Liver (tissue), 9 donors: ENCODE results near the gene USP38. TPM values are rescaled to one million over a fixed set of nuclear protein-coding genes. Genes with fewer than 3 reads are reported as not detected.
A peak's percentile ranks its signal among the peaks of the same experiment; 100 is the strongest.

Source experiments
- DNase-seq: peaks from one replicate; pipeline ENCODE4 v3.0.0-alpha.2; 2017; ENCODE audit warnings: low spot score
- H3K27ac ChIP-seq, 2 donors: one replicate each; pipeline ENCODE4 v1.7.0; 2013; ENCODE audit warnings: inconsistent platforms in 2 of 2, low read length in 2 of 2, control low read depth in 1 of 2, low read depth in 1 of 2, mild to moderate bottlenecking in 1 of 2
- H3K27me3 ChIP-seq, 4 donors: one replicate each; pipeline versions ENCODE4 v1.6.1 to v1.7.0; 2013; ENCODE audit warnings: low read length in 3 of 4, inconsistent platforms in 1 of 4, mild to moderate bottlenecking in 1 of 4, moderate library complexity in 1 of 4; ENCODE audit not compliant: control insufficient read depth in 4 of 4, insufficient read depth in 4 of 4
- H3K36me3 ChIP-seq, 4 donors: one replicate each; pipeline versions ENCODE4 v1.6.1 to v1.7.0; 2013; ENCODE audit warnings: low read length in 3 of 4, mild to moderate bottlenecking in 3 of 4, low read depth in 1 of 4, moderate library complexity in 1 of 4; ENCODE audit not compliant: control insufficient read depth in 4 of 4, insufficient read depth in 3 of 4
- H3K4me1 ChIP-seq, 4 donors: one replicate each; pipeline versions ENCODE4 v1.6.1 to v1.7.0; 2013; ENCODE audit warnings: low read length in 3 of 4, mild to moderate bottlenecking in 3 of 4, moderate library complexity in 1 of 4; ENCODE audit not compliant: control insufficient read depth in 4 of 4, insufficient read depth in 4 of 4
- H3K4me3 ChIP-seq, 3 donors: one replicate each; pipeline versions ENCODE4 v1.6.1 to v1.7.0; 2013; ENCODE audit warnings: low read length in 3 of 3, control low read depth in 1 of 3, low read depth in 1 of 3, mild to moderate bottlenecking in 1 of 3
- H3K9ac ChIP-seq, 2 donors: one replicate each; pipeline ENCODE4 v1.7.0; 2013; ENCODE audit warnings: low read length in 2 of 2, mild to moderate bottlenecking in 2 of 2, moderate library complexity in 2 of 2, control low read depth in 1 of 2, low read depth in 1 of 2
- H3K9me3 ChIP-seq, 4 donors: one replicate each; pipeline versions ENCODE4 v1.6.1 to v1.7.0; 2013; ENCODE audit warnings: low read length in 3 of 4; ENCODE audit not compliant: control insufficient read depth in 4 of 4
- EGR1 ChIP-seq, 2 donors: IDR thresholded peaks; 2 replicates each; pipeline ENCODE4 v1.6.1; 2016 to 2018; ENCODE audit warnings: antibody characterized with exemption in 2 of 2, low read depth in 2 of 2
- FOXA1 ChIP-seq: IDR thresholded peaks from 2 replicates; pipeline ENCODE4 v1.6.1; 2016; ENCODE audit warnings: antibody characterized with exemption
- FOXA2 ChIP-seq: IDR thresholded peaks from 2 replicates; pipeline ENCODE4 v1.6.1; 2016; ENCODE audit warnings: antibody characterized with exemption
- GABPA ChIP-seq, 2 donors: IDR thresholded peaks in 1 of 2; conservative IDR thresholded peaks in 1 of 2; 2 replicates each; pipeline ENCODE4 v1.6.1; 2016; ENCODE audit warnings: antibody characterized with exemption in 2 of 2, mild to moderate bottlenecking in 1 of 2, moderate library complexity in 1 of 2
- HNF4A ChIP-seq, 2 donors: conservative IDR thresholded peaks; 2 replicates each; pipeline ENCODE4 v1.6.1; 2016; ENCODE audit warnings: antibody characterized with exemption in 2 of 2, mild to moderate bottlenecking in 2 of 2
- HNF4G ChIP-seq: IDR thresholded peaks from 2 replicates; pipeline ENCODE4 v1.6.1; 2016; ENCODE audit warnings: antibody characterized with exemption
- JUND ChIP-seq, 2 donors: IDR thresholded peaks; 2 replicates each; pipeline ENCODE4 v1.6.1; 2016; ENCODE audit warnings: antibody characterized with exemption in 2 of 2
- MAX ChIP-seq: IDR thresholded peaks from 2 replicates; pipeline ENCODE4 v1.6.1; 2016; ENCODE audit warnings: antibody characterized with exemption
- RAD21 ChIP-seq, 2 donors: IDR thresholded peaks; 2 replicates each; pipeline ENCODE4 v1.6.1; 2016; ENCODE audit warnings: antibody characterized with exemption in 2 of 2, mild to moderate bottlenecking in 2 of 2
- REST ChIP-seq: IDR thresholded peaks from 2 replicates; pipeline ENCODE4 v1.6.1; 2016; ENCODE audit warnings: antibody characterized with exemption, mild to moderate bottlenecking
- RXRA ChIP-seq, 2 donors: IDR thresholded peaks; 2 replicates each; pipeline ENCODE4 v1.6.1; 2017 to 2018; ENCODE audit warnings: antibody characterized with exemption in 2 of 2, mild to moderate bottlenecking in 1 of 2
- SP1 ChIP-seq: IDR thresholded peaks from 2 replicates; pipeline ENCODE4 v1.6.1; 2018; ENCODE audit warnings: antibody characterized with exemption, mild to moderate bottlenecking
- TAF1 ChIP-seq: conservative IDR thresholded peaks from 2 replicates; pipeline ENCODE4 v1.6.1; 2016; ENCODE audit warnings: antibody characterized with exemption, mild to moderate bottlenecking
- YY1 ChIP-seq: IDR thresholded peaks from 2 replicates; pipeline ENCODE4 v1.6.1; 2016; ENCODE audit warnings: antibody characterized with exemption, mild to moderate bottlenecking
- WGBS: extraction: QIAGEN DNeasy Blood & Tissue Kit; methylation state at CpG from one replicate; pipeline ENCODE4 v1.1.7; 2013; 5-methylcytosine and 5-hydroxymethylcytosine counted together
- polyA plus RNA-seq, 2 donors: library from polyadenylated mRNA; stranded (reverse) in 1 of 2; unstranded in 1 of 2; fragments of 200-250 nt in 1 of 2; fragments of >200 nt in 1 of 2; fragmentation: Nextera tagmentation in 1 of 2; extraction: Ambion mirVana in 1 of 2; gene quantifications; one replicate each; pipeline versions ENCODE4 v1.2.1 to v1.2.3, GENCODE V29; 2013 to 2015
- total RNA-seq, 2 donors: library from RNA; depleted of rRNA; stranded (reverse); fragments of >200 nt; gene quantifications; one replicate each; pipeline ENCODE4 v1.2.3, GENCODE V29; 2014
- TF ChIP-seq, protein P1 (sequence below): IDR thresholded peaks from 2 replicates; pipeline ENCODE4 v1.6.1; 2016; ENCODE audit warnings: antibody characterized with exemption
- TF ChIP-seq, protein P2 (sequence below): IDR thresholded peaks from 2 replicates; pipeline ENCODE4 v1.6.1; 2016; ENCODE audit warnings: antibody characterized with exemption
- donor health status: healthy.
- donor health status: healthy.
- donor health status: healthy.
- donor health status: healthy.
- donor health status: healthy.

The USP38 gene
- total RNA-seq (10 to 100 TPM; 24.5 to 36.1 TPM), polyA plus RNA-seq (10 to 100 TPM in 1 of 2 donors, 1 to 10 TPM in 1; 6.1 to 11.9 TPM)

GRCh38 chr4:143184503-143185252 lies at the start of gene USP38:
TSS of gene USP38 (plus strand) at chr4:143184917. CDS start at chr4:143185451, 534 bp downstream.
- under 1% methylated on average over 71 of the region's 71 CpGs for WGBS

DNA sequence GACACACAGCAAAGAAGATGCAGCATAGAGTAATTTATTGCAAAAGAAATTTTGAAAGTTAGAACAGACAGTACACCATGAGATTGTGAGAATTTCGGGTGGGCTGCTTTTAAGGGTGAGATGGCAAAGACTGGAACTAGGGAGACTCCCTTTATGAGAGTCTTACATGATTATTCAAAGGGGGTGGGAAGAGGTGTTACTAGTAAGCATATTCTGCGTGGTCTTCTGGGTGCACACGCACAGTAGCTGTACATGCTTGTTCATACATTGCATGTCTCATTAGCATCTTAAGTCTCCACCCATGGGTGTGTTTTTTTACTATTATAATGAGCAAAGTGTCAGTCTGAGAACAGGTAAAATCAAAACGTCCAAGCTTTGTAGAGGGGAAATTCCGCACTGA lies 49.4 kb upstream of the USP38 start:
- 81% methylated on average over 5 of the region's 5 CpGs for WGBS

More at GRCh38 chr4:143184503-143185252, at the start of gene USP38:
- peak; percentile 91 for DNase-seq
- Histone ChIP-seq H3K4me3 (peak within 1 kb of the TSS; percentile 72 to 100 (median 85)), H3K36me3 (no peaks in the 10 kb centered on the region), H3K27ac (peak within 1 kb of the TSS; percentile 92 to 97), H3K27me3 (no peaks in the 10 kb centered on the region), H3K9me3 (no peaks in the 10 kb centered on the region), H3K4me1 (peaks cover 5 to 31% (median 20%) of the 10 kb centered on the region in 4 donors), H3K9ac (peak within 1 kb of the TSS; percentile 88 to 93)
- peak; percentile 37 to 69 for TF ChIP-seq RXRA (IDR thresholded peaks at IDR 0.05)
- peak; percentile 43 for TF ChIP-seq YY1
- TF ChIP-seq REST = peak; percentile 52
- peak; percentile 18 to 24 for TF ChIP-seq HNF4A (conservative IDR thresholded peaks at IDR 0.05)
- TF ChIP-seq FOXA1 = no peak
- TF ChIP-seq HNF4G = no peak
- TF ChIP-seq, protein P1, sequence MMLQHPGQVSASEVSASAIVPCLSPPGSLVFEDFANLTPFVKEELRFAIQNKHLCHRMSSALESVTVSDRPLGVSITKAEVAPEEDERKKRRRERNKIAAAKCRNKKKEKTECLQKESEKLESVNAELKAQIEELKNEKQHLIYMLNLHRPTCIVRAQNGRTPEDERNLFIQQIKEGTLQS = no peak
- TF ChIP-seq TAF1 = peak; percentile 71
- peak in 1 of 2 donors; percentile 7 for TF ChIP-seq RAD21 (IDR thresholded peaks at IDR 0.05)
- no peak for TF ChIP-seq FOXA2
- TF ChIP-seq GABPA (IDR thresholded peaks at IDR 0.05 in 1 of 2, conservative IDR thresholded peaks at IDR 0.05 in 1 of 2) = peak; percentile 63 to 80

More for the DNA sequence above, 49.4 kb upstream of the USP38 start:
- Histone ChIP-seq H3K9ac (no peak overlapping the region), H3K9me3 (no peaks in the 10 kb centered on the region), H3K27me3 (no peaks in the 10 kb centered on the region), H3K36me3 (no peaks in the 10 kb centered on the region), H3K4me1 (no peaks in the 10 kb centered on the region), H3K4me3 (no peak overlapping the region), H3K27ac (no peak overlapping the region)
- no peak for DNase-seq
- TF ChIP-seq EGR1 (IDR thresholded peaks at IDR 0.05; ENCODE audit: low read depth in 2 of 2) (no peak), SP1 (no peak), TAF1 (no peak), HNF4A (conservative IDR thresholded peaks at IDR 0.05) (no peak), HNF4G (no peak), FOXA2 (no peak), MAX (no peak), REST (no peak), JUND (IDR thresholded peaks at IDR 0.05) (no peak), GABPA (IDR thresholded peaks at IDR 0.05 in 1 of 2, conservative IDR thresholded peaks at IDR 0.05 in 1 of 2) (no peak), FOXA1 (no peak)
- TF ChIP-seq, protein P1 = no peak
- TF ChIP-seq, protein P2, sequence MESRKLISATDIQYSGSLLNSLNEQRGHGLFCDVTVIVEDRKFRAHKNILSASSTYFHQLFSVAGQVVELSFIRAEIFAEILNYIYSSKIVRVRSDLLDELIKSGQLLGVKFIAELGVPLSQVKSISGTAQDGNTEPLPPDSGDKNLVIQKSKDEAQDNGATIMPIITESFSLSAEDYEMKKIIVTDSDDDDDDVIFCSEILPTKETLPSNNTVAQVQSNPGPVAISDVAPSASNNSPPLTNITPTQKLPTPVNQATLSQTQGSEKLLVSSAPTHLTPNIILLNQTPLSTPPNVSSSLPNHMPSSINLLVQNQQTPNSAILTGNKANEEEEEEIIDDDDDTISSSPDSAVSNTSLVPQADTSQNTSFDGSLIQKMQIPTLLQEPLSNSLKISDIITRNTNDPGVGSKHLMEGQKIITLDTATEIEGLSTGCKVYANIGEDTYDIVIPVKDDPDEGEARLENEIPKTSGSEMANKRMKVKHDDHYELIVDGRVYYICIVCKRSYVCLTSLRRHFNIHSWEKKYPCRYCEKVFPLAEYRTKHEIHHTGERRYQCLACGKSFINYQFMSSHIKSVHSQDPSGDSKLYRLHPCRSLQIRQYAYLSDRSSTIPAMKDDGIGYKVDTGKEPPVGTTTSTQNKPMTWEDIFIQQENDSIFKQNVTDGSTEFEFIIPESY = no peak
